ENCODE measurements around the gene FOSL1. TPM values are rescaled to one million over a fixed set of nuclear protein-coding genes. Genes with fewer than 3 reads are reported as not detected.

Gene FOSL1
- total RNA-seq, 1 experiment from 2014 or later = 33.7 TPM

DNA sequence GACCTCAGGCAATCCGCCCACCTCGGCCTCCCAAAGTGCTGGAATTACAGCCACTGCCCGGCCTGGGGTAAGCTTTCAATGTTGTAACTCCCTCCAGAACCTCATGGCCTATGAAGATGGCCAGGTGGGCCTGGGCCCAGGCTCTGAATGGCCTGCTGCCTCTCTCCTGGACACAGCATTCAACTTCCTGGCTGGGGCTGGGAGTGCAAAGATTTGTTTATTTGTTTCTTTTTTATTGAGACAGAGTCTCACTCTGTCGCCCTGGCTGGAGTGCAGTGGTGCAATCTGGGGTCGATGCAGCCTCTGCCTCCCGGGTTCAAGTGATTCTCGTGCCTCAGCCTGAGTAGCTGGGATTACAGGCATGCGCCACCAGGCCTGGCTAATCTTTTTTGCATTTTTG lies 44.6 kb upstream of the FOSL1 start:
- Histone ChIP-seq H3K18ac (ENCODE audit: insufficient read length, low read depth, low read length) (no peak overlapping the region), H2BK12ac (ENCODE audit: insufficient read length, low read depth, low read length) (no peak overlapping the region), H3K23me2 (ENCODE audit: insufficient read length, low read depth, low read length, poor library complexity, severe bottlenecking) (peaks cover 8% of the 10 kb centered on the region), H2BK120ac (ENCODE audit: low read depth, low read length, poor library complexity, severe bottlenecking) (no peak overlapping the region), H3K27ac (ENCODE audit: insufficient read length, low read depth, low read length) (no peak overlapping the region), H3K4me2 (ENCODE audit: insufficient read depth, insufficient read length, low read length) (no peak overlapping the region), H3K79me1 (ENCODE audit: insufficient read depth, low read depth, low read length, poor library complexity, severe bottlenecking) (no peaks in the 10 kb centered on the region), H2BK20ac (ENCODE audit: low read depth, low read length, poor library complexity, severe bottlenecking) (no peak overlapping the region), H3K4me1 (ENCODE audit: insufficient read depth, low read length) (peaks cover 11% of the 10 kb centered on the region), H3K23ac (ENCODE audit: insufficient read length, low read depth, low read length) (no peak overlapping the region), H4K20me1 (ENCODE audit: control insufficient read depth, insufficient read depth, insufficient read length) (no peaks in the 10 kb centered on the region), H4K8ac (replicated peaks; ENCODE audit: insufficient read length, low read depth, low read length) (no peak overlapping the region), H2BK5ac (ENCODE audit: insufficient read length, low read length) (no peak overlapping the region), H3K4ac (ENCODE audit: low read depth, low read length) (no peak overlapping the region; the same call in 1 of the 2 replicates), H2AFZ (ENCODE audit: low read length) (no peak overlapping the region), H3T11ph (ENCODE audit: low read length) (no peak overlapping the region), H3K79me2 (ENCODE audit: insufficient read depth, low read length) (no peaks in the 10 kb centered on the region), H2BK15ac (ENCODE audit: low read depth, low read length) (no peak overlapping the region), H3K14ac (ENCODE audit: insufficient read depth, low read length) (no peak overlapping the region), H3K56ac (ENCODE audit: insufficient read length, low read depth, low read length) (no peak overlapping the region), H3K9me3 (ENCODE audit: control insufficient read depth, low read depth, low read length) (no peaks in the 10 kb centered on the region), H3K27me3 (ENCODE audit: insufficient read depth, low read length) (no peaks in the 10 kb centered on the region), H2AK5ac (ENCODE audit: insufficient read length, low read length) (no peak overlapping the region), H3K9ac (ENCODE audit: extremely low read depth, insufficient read length, low read length) (no peak overlapping the region), H4K5ac (ENCODE audit: insufficient read length, low read depth, low read length) (no peak overlapping the region), H4K91ac (ENCODE audit: insufficient read length, low read depth, low read length) (no peak overlapping the region)
- no peak overlapping the region; a peak in 1 of 7 replicates for H3K27ac Mint-ChIP-seq
- DNase-seq = no peak
- peaks cover 0 to 13% (median 0%) of the 10 kb centered on the region in 3 experiments; a peak in 4 of 7 replicates for H3K36me3 Mint-ChIP-seq (ENCODE audit: insufficient read depth in 1 of 3, low read depth in 3 of 3)
- peaks cover 24% of the 10 kb centered on the region for H3K27me3 Mint-ChIP-seq (ENCODE audit: low read depth)
- no peaks in the 10 kb centered on the region; a peak in 1 of 5 replicates for H3K9me3 Mint-ChIP-seq
- H3K4me3 Mint-ChIP-seq = peak overlapping the region in 1 of 2 experiments; percentile 75; a peak in 1 of 5 replicates
- TF ChIP-seq CTCF (conservative IDR thresholded peaks at IDR 0.05) = no peak
- H3K4me1 Mint-ChIP-seq = peaks cover 31 to 44% of the 10 kb centered on the region in 2 experiments
- WGBS (ENCODE audit: extremely low coverage, insufficient read length, low lambda C conversion rate) = no CpG with 5 or more reads among the region's 8 CpGs

Data from H9 (cell line).